ENCODE results near the gene C6orf136. TPM values are rescaled to one million over a fixed set of nuclear protein-coding genes. Genes with fewer than 3 reads are reported as not detected.

The C6orf136 gene
- total RNA-seq, 1 experiment from 2014 or later = 25.4 TPM

GRCh38 chr6:30686009-30686907 lies 39.3 kb downstream of the C6orf136 start, which contains the start of gene PPP1R18:
Gene PPP1R18 (minus strand): TSS chr6:30686645. CDS start chr6:30686018, 627 bp downstream.
- CTCF ChIA-PET = no interaction called here

GRCh38 chr6:30686908-30687658 lies 40.1 kb downstream of the C6orf136 start:
- peaks cover 24% of the 10 kb centered on the region for H3K4me1 ChIP-seq
- no TSS peak for BruUV-seq (replicated peaks)
- TF ChIP-seq, protein P1, sequence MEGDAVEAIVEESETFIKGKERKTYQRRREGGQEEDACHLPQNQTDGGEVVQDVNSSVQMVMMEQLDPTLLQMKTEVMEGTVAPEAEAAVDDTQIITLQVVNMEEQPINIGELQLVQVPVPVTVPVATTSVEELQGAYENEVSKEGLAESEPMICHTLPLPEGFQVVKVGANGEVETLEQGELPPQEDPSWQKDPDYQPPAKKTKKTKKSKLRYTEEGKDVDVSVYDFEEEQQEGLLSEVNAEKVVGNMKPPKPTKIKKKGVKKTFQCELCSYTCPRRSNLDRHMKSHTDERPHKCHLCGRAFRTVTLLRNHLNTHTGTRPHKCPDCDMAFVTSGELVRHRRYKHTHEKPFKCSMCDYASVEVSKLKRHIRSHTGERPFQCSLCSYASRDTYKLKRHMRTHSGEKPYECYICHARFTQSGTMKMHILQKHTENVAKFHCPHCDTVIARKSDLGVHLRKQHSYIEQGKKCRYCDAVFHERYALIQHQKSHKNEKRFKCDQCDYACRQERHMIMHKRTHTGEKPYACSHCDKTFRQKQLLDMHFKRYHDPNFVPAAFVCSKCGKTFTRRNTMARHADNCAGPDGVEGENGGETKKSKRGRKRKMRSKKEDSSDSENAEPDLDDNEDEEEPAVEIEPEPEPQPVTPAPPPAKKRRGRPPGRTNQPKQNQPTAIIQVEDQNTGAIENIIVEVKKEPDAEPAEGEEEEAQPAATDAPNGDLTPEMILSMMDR (IDR thresholded peaks at IDR 0.05; ENCODE audit: insufficient read depth in 1 of 2, low read depth in 1 of 2, low read length in 1 of 2, severe bottlenecking in 1 of 2, unreplicated experiment in 1 of 2) = no peak
- Mint-ChIP-seq H3K9me3 (ENCODE audit: unreplicated experiment) (no peaks in the 10 kb centered on the region), H3K4me1 (ENCODE audit: low read depth, unreplicated experiment) (peaks cover 44% of the 10 kb centered on the region), H3K27ac (ENCODE audit: unreplicated experiment) (peak overlapping the region; percentile 68), H3K36me3 (ENCODE audit: insufficient read depth, unreplicated experiment) (peaks cover 10% of the 10 kb centered on the region), H3K4me3 (ENCODE audit: unreplicated experiment) (peak overlapping the region; percentile 82), H3K27me3 (ENCODE audit: insufficient read depth, unreplicated experiment) (no peaks in the 10 kb centered on the region)
- intact Hi-C loops (cut with micrococcal nuclease; ENCODE audit: unreplicated experiment) = no loop called here
- H3K27me3 ChIP-seq (replicated peaks; ENCODE audit: control insufficient read depth, insufficient read depth, low read length) = no peaks in the 10 kb centered on the region
- H3K4me3 ChIP-seq (ENCODE audit: low read depth, low read length) = peak overlapping the region; percentile 78
- DNase-seq = peak; percentile 79 to 86
- H3K9me3 ChIP-seq = no peaks in the 10 kb centered on the region
- H3K36me3 ChIP-seq (ENCODE audit: control insufficient read depth, insufficient read depth, low read length) = no peaks in the 10 kb centered on the region
- ChIA-PET CTCF (interaction anchor here (0.6 to 1.9 kb wide), 4 partner anchors 8 to 89 kb away, joined by 3 to 7 read pairs (median 3); partner anchors contain the start of genes FLOT1 and MDC1), POLR2A (interaction anchor here (1.1 kb wide), 1 partner anchor 30 kb away, joined by 6 read pairs; the partner anchor contains the start of gene MDC1)

More at GRCh38 chr6:30686009-30686907, 39.3 kb downstream of the C6orf136 start, which contains the start of gene PPP1R18:
- Histone ChIP-seq H3K36me3 (ENCODE audit: control insufficient read depth, insufficient read depth, low read length) (no peaks in the 10 kb centered on the region), H3K9me3 (no peaks in the 10 kb centered on the region), H3K4me3 (ENCODE audit: low read depth, low read length) (peak within 1 kb of the TSS; percentile 78), H3K27me3 (replicated peaks; ENCODE audit: control insufficient read depth, insufficient read depth, low read length) (no peaks in the 10 kb centered on the region), H3K4me1 (peaks cover 19% of the 10 kb centered on the region)
- TF ChIP-seq, protein P1 (IDR thresholded peaks at IDR 0.05; ENCODE audit: insufficient read depth in 1 of 2, low read depth in 1 of 2, low read length in 1 of 2, severe bottlenecking in 1 of 2, unreplicated experiment in 1 of 2) = no peak
- Mint-ChIP-seq H3K27me3 (ENCODE audit: insufficient read depth, unreplicated experiment) (no peaks in the 10 kb centered on the region), H3K36me3 (ENCODE audit: insufficient read depth, unreplicated experiment) (peaks cover 10% of the 10 kb centered on the region), H3K4me1 (ENCODE audit: low read depth, unreplicated experiment) (peaks cover 36% of the 10 kb centered on the region), H3K4me3 (ENCODE audit: unreplicated experiment) (peak within 1 kb of the TSS; percentile 82), H3K9me3 (ENCODE audit: unreplicated experiment) (no peaks in the 10 kb centered on the region), H3K27ac (ENCODE audit: unreplicated experiment) (peak within 1 kb of the TSS; percentile 68)
- BruUV-seq (replicated peaks) = no TSS peak
- DNase-seq = peak in 1 of 2 experiments; percentile 55
- intact Hi-C loops (cut with micrococcal nuclease; ENCODE audit: unreplicated experiment) = no loop called here
- POLR2A ChIA-PET = no interaction called here
